Left ventricle myocardium inferior (tissue), 1 donor: ENCODE results near the gene RGMB. TPM values are rescaled to one million over a fixed set of nuclear protein-coding genes. Genes with fewer than 3 reads are reported as not detected.
"Not testable (repeated sequence)": the region's sequence is repeated elsewhere in the genome, so short reads cannot be mapped to it uniquely, and the experiment has no call there.

Experiments
- DNase-seq: peaks from one replicate; pipeline ENCODE4 v3.0.0-alpha.2; 2020
- H3K27ac ChIP-seq: fragments of 200-600 bp; replicated peaks from 2 replicates; pipeline ENCODE4 v1.8.0; 2021
- H3K27me3 ChIP-seq: fragments of 200-600 bp; 2 replicates; pipeline ENCODE4 v1.8.0; 2021; ENCODE audit warnings: low read depth
- H3K36me3 ChIP-seq: fragments of 200-600 bp; 2 replicates; pipeline ENCODE4 v1.8.0; 2021
- H3K4me1 ChIP-seq: fragments of 200-600 bp; 2 replicates; pipeline ENCODE4 v1.8.0; 2021
- H3K4me3 ChIP-seq: fragments of 200-600 bp; 2 replicates; pipeline ENCODE4 v1.8.0; 2021; ENCODE audit warnings: mild to moderate bottlenecking, moderate library complexity
- H3K9me3 ChIP-seq: fragments of 200-600 bp; replicated peaks from 2 replicates; pipeline ENCODE4 v1.8.0; 2021
- CTCF ChIP-seq: fragments of 200-600 bp; IDR thresholded peaks from 2 replicates; pipeline ENCODE4 v1.8.0; 2021; ENCODE audit warnings: antibody characterized with exemption, mild to moderate bottlenecking, borderline replicate concordance
- intact Hi-C: fragments of 100-400 bp; cut with micrococcal nuclease; formaldehyde crosslinking; loops from one replicate; pipeline ENCODE4 v1.11.0; 2022
- total RNA-seq: library from RNA; stranded (reverse); fragmentation: NEBNext Ultra II Directional; extraction: Animal tissue kit (Norgen Biotek cat#: 25700); gene quantifications from one replicate; pipeline ENCODE4 v1.2.1, GENCODE V29; 2021
- donor health status: DM: no; HTN: yes; CAD: no; lungs with severe emphysema.

The RGMB gene
- total RNA-seq, 1 donor from 2014 or later: 13.0 TPM

GRCh38 chr5:98750693-98751092 is 22.8 kb upstream of the RGMB start:
- no peaks in the 10 kb centered on the region for H3K27me3 ChIP-seq
- DNase-seq: no peak
- no peaks in the 10 kb centered on the region for H3K36me3 ChIP-seq
- peak; percentile 15 for TF ChIP-seq CTCF
- H3K4me1 ChIP-seq: no peaks in the 10 kb centered on the region
- peaks cover 22% of the 10 kb centered on the region for H3K9me3 ChIP-seq
- no peak overlapping the region for H3K4me3 ChIP-seq
- no peak overlapping the region for H3K27ac ChIP-seq
- intact Hi-C loops: no loop called here

DNA sequence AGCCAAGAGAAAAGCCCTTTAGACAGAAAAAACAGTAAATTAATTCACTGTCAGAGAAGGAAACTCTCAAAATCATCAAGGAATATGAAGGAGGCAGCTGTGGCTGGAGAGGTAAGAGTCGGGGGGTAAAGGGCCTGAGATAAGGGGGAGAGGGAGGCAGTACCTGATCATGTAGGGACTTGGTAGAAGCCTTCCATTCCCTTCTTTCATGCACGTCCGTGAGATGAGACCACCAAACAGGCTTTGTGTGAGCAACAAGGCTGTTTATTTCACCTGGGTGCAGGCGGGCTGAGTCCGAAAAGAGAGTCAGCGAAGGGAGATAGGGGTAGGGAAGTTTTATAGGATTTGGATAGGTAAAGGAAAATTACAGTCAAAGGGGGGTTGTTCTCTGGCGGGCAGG is 21.1 kb upstream of the RGMB start:
- H3K36me3 ChIP-seq, H3K27me3 ChIP-seq, intact Hi-C loops, H3K4me1 ChIP-seq, DNase-seq, H3K4me3 ChIP-seq, H3K27ac ChIP-seq: not testable (repeated sequence)
- peaks cover 11% of the 10 kb centered on the region for H3K9me3 ChIP-seq

- intact Hi-C loops, H3K27ac ChIP-seq, H3K4me3 ChIP-seq, H3K36me3 ChIP-seq, H3K9me3 ChIP-seq, H3K4me1 ChIP-seq, DNase-seq, H3K27me3 ChIP-seq: not testable (repeated sequence)
Measured at GRCh38 chr5:98752801-98753200, 20.7 kb upstream of the RGMB start.

DNA sequence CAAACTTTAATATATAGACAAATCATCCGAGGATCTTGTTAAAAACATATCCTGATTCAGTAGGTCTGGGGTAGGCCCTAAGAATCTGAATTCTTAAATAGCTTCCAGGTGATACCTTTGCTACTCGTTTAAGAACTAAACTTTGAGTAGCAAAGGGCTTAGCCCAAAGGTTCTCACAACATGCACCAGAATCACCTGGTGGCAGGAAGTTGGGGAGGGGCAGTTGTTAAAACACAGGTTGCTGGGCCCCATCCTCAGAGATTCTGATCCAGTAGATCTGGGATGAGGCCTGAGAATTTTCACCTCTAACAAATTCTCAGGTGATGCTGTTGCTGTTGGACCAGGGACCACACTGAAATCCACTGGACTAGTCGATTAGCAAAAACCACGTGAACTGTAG is 20.0 kb upstream of the RGMB start:
- no peaks in the 10 kb centered on the region for H3K9me3 ChIP-seq
- intact Hi-C loops: no loop called here
- H3K4me1 ChIP-seq: no peaks in the 10 kb centered on the region
- no peak for TF ChIP-seq CTCF
- no peak overlapping the region for H3K4me3 ChIP-seq
- H3K27ac ChIP-seq: no peak overlapping the region
- no peaks in the 10 kb centered on the region for H3K27me3 ChIP-seq
- no peaks in the 10 kb centered on the region for H3K36me3 ChIP-seq
- no peak for DNase-seq

DNA sequence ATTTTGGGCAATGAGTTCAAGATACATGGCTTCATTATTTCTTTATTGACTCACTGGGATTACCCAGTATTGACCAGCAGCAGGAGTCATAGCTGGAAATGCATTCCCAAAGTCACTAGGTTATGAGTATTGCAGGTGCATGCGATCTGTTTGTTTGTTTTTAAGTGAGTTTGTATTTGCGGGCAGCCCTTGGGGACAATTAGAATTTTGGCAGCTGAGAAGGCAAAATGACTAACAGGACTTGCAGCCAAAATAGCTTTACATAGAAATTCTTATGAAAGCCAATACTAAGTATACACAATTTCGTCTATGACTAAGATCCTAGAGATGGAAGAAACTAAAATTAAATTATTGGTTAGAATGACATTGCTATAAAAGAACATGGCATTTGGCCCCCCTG is 18.1 kb upstream of the RGMB start:
- no peak for DNase-seq
- no peaks in the 10 kb centered on the region for H3K27me3 ChIP-seq
- intact Hi-C loops: no loop called here
- H3K4me3 ChIP-seq: no peak overlapping the region
- H3K4me1 ChIP-seq: no peaks in the 10 kb centered on the region
- H3K36me3 ChIP-seq: no peaks in the 10 kb centered on the region
- H3K9me3 ChIP-seq: no peaks in the 10 kb centered on the region
- no peak for TF ChIP-seq CTCF
- H3K27ac ChIP-seq: no peak overlapping the region

DNA sequence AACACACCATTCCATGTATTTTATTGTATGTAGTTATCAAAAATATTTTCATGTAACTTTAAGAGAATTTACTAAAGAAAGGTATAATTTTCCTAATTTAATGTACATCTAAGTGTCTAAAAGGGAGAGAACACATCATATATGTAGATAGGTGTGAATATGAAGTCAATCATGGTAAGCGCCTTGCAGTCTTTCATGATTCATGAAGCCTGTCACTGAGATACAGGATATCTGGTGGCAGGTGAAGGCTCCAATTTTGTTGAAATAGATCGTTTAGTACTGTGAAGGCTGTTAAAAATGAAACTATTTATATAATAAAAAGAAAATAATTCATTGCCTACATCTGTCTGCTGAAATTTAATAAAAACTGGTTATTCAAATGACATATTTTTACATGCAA is 15.5 kb upstream of the RGMB start:
- H3K9me3 ChIP-seq: peaks cover 5% of the 10 kb centered on the region
- DNase-seq: no peak
- peaks cover 7% of the 10 kb centered on the region for H3K27me3 ChIP-seq
- no peak overlapping the region for H3K4me3 ChIP-seq
- no peak for TF ChIP-seq CTCF
- no peaks in the 10 kb centered on the region for H3K36me3 ChIP-seq
- intact Hi-C loops: no loop called here
- no peak overlapping the region for H3K27ac ChIP-seq
- H3K4me1 ChIP-seq: no peaks in the 10 kb centered on the region
